ENCODE results near the gene ATP1A3.
A peak's percentile ranks its signal among the peaks of the same experiment; 100 is the strongest.

GRCh38 chr19:41957838-41958366, 36.1 kb downstream of the ATP1A3 start:
- TF ChIP-seq POLR2A (IDR thresholded peaks at IDR 0.05) = no peak
- peak; percentile 74 to 96 (median 91) for TF ChIP-seq CTCF (IDR thresholded peaks at IDR 0.05)

Data from thyroid gland (tissue), 4 donors.